ENCODE results near the gene ARPC2. TPM values are rescaled to one million over a fixed set of nuclear protein-coding genes. Genes with fewer than 3 reads are reported as not detected.

The ARPC2 gene
- total and polyA plus RNA-seq, 2 of the 13 experiments (the other 11 are each of a cell fraction or from before 2014, with no cell fraction given) = 168 to 303 TPM

DNA sequence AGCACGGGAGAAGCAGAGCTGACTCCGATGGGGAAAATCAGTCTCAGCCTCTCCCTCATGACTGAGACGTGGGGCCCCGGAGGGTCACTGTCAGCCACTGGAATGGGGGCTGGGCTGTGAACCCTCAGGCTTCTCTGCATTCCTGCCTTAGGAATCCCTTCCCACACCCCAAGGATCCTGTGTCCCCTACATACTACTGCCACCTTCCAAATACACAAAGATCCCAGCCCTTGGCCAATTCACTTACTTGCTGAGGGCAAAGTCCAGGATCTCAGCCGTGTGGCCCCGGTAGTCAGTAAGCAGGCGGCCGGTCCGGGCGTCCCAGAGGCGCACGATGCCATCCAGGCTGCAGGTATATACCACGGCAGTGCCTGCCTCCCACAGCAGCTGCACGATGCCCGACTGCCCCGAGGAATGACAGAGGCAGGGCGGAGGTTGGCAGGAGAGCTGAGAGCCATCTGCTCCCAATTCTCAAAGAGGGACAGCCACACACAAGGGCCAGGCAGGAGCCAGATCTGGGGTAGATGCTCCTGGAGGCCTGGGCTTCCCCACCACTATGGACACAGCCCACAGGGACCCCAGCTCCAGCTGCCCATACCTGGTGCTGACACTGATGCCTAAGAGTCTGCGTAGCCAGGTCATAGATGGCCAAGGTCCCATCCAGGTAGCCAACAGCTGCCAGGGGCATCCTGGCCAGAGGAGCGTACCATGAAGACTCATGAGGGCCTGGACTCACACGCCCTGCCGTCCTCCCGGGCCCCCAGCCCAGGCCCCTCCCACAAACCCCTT, 48.0 kb downstream of the ARPC2 start (continued):
- no peak for TF ChIP-seq ZBTB4 (CRISPR knock-in tag; IDR thresholded peaks at IDR 0.05; ENCODE audit: borderline replicate concordance)
- no peak for TF ChIP-seq RARG (CRISPR knock-in tag; IDR thresholded peaks at IDR 0.05; ENCODE audit: low read depth)
- TF ChIP-seq ZNF629 (CRISPR knock-in tag; conservative IDR thresholded peaks at IDR 0.05) = peak; percentile 40; the same call in 1 of the 2 replicates
- TF ChIP-seq AGO1 (IDR thresholded peaks at IDR 0.05; ENCODE audit: low read depth, low read length, poor library complexity, severe bottlenecking) = no peak
- TF ChIP-seq ZSCAN31 (CRISPR knock-in tag; IDR thresholded peaks at IDR 0.05; ENCODE audit: low read depth) = 0 out of 2 replicates have a peak, but pooled peaks have one; percentile 51
- TF ChIP-seq, protein P1, sequence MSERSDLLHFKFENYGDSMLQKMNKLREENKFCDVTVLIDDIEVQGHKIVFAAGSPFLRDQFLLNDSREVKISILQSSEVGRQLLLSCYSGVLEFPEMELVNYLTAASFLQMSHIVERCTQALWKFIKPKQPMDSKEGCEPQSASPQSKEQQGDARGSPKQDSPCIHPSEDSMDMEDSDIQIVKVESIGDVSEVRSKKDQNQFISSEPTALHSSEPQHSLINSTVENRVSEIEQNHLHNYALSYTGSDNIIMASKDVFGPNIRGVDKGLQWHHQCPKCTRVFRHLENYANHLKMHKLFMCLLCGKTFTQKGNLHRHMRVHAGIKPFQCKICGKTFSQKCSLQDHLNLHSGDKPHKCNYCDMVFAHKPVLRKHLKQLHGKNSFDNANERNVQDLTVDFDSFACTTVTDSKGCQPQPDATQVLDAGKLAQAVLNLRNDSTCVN (CRISPR knock-in tag; IDR thresholded peaks at IDR 0.05; ENCODE audit: borderline replicate concordance) = no peak
- TF ChIP-seq, protein P2, sequence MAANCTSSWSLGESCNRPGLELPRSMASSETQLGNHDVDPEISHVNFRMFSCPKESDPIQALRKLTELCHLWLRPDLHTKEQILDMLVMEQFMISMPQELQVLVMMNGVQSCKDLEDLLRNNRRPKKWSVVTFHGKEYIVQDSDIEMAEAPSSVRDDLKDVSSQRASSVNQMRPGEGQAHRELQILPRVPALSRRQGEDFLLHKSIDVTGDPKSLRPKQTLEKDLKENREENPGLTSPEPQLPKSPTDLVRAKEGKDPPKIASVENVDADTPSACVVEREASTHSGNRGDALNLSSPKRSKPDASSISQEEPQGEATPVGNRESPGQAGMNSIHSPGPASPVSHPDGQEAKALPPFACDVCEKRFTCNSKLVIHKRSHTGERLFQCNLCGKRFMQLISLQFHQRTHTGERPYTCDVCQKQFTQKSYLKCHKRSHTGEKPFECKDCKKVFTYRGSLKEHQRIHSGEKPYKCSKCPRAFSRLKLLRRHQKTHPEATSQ (CRISPR knock-in tag; IDR thresholded peaks at IDR 0.05; ENCODE audit: borderline replicate concordance) = no peak
- no peak for TF ChIP-seq ZNF747 (CRISPR knock-in tag; IDR thresholded peaks at IDR 0.05; ENCODE audit: borderline replicate concordance)
- no peak for TF ChIP-seq SMAD9 (CRISPR knock-in tag; IDR thresholded peaks at IDR 0.05)
- TF ChIP-seq ZNF17 (CRISPR knock-in tag; IDR thresholded peaks at IDR 0.05) = no peak
- no peak for TF ChIP-seq ZC3H4 (CRISPR knock-in tag; IDR thresholded peaks at IDR 0.05; ENCODE audit: borderline replicate concordance)
- no peak for TF ChIP-seq SNAI1 (CRISPR knock-in tag; IDR thresholded peaks at IDR 0.05; ENCODE audit: borderline replicate concordance)
- TF ChIP-seq ZNF326 (CRISPR knock-in tag; IDR thresholded peaks at IDR 0.05; ENCODE audit: borderline replicate concordance) = no peak
- TF ChIP-seq JARID2 (CRISPR knock-in tag; IDR thresholded peaks at IDR 0.05; ENCODE audit: insufficient replicate concordance) = no peak
- TF ChIP-seq RFX5 (IDR thresholded peaks at IDR 0.05; ENCODE audit: low read depth, low read length) = no peak
- no peak for TF ChIP-seq CENPT (CRISPR knock-in tag; IDR thresholded peaks at IDR 0.05; ENCODE audit: low read depth)
- TF ChIP-seq ZNF737 (CRISPR knock-in tag; IDR thresholded peaks at IDR 0.05; ENCODE audit: borderline replicate concordance) = no peak
- TF ChIP-seq RNF219 (CRISPR knock-in tag; IDR thresholded peaks at IDR 0.05) = no peak
